K562 (cell line): ENCODE results near the gene TBL1Y.
"Not testable (repeated sequence)": the region's sequence is repeated elsewhere in the genome, so short reads cannot be mapped to it uniquely, and the experiment has no call there.

Experiments used
- FOXK2 ChIP-seq, 2 experiments: fragments of 450-650 bp; IDR thresholded peaks in 1 of 2; conservative IDR thresholded peaks in 1 of 2; 2 replicates each; pipeline ENCODE4 v1.6.1; 2016; ENCODE audit warnings: low read depth in 2 of 2, mild to moderate bottlenecking in 1 of 2
- ZNF121 ChIP-seq: sonication (generic); formaldehyde crosslinking; conservative IDR thresholded peaks from 2 replicates; pipeline ENCODE4 v1.8.0; 2022; ENCODE audit warnings: missing genetic modification reagents

DNA sequence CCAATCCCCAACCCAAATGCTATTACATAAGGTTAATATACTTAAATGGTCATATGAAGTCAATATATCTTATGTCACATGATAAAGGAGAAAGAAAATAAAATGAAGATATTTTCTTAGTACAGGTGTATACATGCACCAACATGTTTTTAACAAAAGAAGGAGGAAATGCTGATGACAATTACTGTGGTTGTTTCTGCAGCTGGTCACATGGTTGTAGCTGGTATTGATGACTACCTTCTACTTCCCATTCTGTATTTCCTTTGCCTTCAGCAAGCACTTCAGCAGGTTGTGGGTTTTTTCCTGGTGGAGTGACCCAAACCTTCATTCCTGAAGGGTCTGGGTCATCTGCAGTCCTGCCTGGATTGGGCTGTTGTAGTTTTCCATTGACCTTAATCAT is 8.4 kb upstream of the TBL1Y start:
- TF ChIP-seq ZNF121; FOXK2 (conservative IDR thresholded peaks at IDR 0.05 in 1 of 2, IDR thresholded peaks at IDR 0.05 in 1 of 2; ENCODE audit: low read depth in 2 of 2): not testable (repeated sequence)
